NCI-H1105 (cell line): Measurements from ENCODE around the gene PRLH.

Experiments used
- DNase-seq: peaks from one replicate; lab custom pipeline; 2025; lab: John Stamatoyannopoulos, UW

Gene PRLH, protein sequence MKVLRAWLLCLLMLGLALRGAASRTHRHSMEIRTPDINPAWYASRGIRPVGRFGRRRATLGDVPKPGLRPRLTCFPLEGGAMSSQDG

GRCh38 chr2:237566401-237567235 is at the start of gene PRLH:
TSS of gene PRLH (plus strand) at chr2:237566574. CDS start at chr2:237566574, 0 bp downstream.
- no peak for DNase-seq

DNA sequence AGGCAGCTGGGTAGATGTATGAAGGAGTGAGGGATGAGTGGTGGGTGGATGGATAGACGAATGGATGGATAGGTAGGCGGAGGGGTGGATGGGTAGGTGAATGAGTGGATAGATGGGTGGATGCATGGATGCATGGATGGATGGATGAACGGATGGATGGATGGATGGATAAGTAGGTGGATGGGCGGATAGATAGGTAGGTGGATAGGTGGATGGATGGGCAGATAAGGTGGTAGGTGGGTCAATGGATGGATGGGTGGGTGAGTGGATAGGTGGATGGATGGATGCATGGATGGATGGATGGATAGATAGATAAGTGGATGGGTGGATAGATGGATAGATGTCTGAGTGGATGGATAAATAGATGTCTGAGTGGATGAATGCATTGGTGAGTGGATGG is 49.2 kb upstream of the PRLH start:
- no peak for DNase-seq

- no peak for DNase-seq
Measured at GRCh38 chr2:237517990-237518389, 48.4 kb upstream of the PRLH start.

DNA sequence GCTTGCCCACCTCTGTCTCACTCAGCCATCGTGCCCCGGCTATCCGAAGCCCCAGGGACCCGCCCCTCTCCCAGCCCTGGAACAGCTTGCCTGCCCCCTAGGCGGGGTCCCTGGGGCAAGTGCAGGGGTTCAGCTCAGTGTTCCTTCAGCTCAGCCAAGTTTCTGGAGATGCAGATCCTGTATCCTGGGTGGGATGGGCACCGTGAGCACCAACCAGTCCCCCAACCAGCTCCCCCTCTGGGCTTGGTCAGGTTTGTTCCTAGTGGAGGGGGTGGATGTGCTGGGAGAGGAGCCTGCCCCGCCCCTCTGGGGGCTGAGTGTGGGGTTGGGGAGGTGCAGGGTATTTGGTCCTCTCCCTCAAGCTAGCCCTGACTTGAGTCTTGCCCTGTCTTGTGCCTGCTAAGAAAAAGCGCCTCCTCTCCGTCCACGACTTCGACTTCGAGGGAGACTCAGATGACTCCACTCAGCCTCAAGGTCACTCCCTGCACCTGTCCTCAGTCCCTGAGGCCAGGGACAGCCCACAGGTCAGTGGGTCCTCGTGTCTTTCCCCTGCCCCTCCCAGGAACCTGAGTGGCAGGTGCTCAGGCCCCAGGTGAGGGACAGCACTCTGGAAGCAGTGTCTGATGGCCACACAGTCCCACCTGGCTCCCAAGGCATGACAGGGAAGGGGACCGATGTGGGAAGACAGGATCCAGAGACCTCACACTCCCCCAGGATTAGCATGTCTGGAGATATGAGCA is 46.7 kb upstream of the PRLH start:
- DNase-seq, result no peak

GRCh38 chr2:237520290-237520689 is 46.1 kb upstream of the PRLH start:
- DNase-seq, result no peak

GRCh38 chr2:237524631-237525030 is 41.7 kb upstream of the PRLH start:
- DNase-seq, result no peak

GRCh38 chr2:237525559-237526157 is 40.7 kb upstream of the PRLH start:
- DNase-seq, result no peak

GRCh38 chr2:237527233-237527632 is 39.1 kb upstream of the PRLH start:
- DNase-seq, result no peak

- DNase-seq, result no peak
Measured at GRCh38 chr2:237527766-237528165, 38.6 kb upstream of the PRLH start.

GRCh38 chr2:237529452-237530402 is 36.6 kb upstream of the PRLH start:
- DNase-seq, result no peak

- DNase-seq, result no peak
Measured at GRCh38 chr2:237530472-237531433, 35.6 kb upstream of the PRLH start.

DNA sequence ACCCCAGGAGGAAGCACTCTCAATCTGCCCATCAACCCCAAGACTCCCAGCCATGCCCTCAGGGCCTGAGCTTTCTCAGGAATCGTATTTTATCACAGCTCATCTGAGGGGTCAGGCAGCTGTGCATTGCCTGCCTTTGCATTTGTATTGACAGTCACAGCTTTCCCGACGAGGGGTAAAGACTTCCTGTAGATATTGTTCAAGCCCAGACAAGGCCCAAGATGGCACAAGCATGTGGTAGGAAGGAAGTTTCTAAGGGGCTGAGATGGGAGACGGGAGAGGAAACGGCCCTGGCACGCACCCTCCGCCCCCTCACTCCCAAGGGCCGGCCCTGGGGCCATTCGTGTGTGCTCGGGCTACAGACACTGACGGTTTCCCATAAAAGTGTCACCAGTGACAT is 34.2 kb upstream of the PRLH start:
- DNase-seq, result no peak

DNA sequence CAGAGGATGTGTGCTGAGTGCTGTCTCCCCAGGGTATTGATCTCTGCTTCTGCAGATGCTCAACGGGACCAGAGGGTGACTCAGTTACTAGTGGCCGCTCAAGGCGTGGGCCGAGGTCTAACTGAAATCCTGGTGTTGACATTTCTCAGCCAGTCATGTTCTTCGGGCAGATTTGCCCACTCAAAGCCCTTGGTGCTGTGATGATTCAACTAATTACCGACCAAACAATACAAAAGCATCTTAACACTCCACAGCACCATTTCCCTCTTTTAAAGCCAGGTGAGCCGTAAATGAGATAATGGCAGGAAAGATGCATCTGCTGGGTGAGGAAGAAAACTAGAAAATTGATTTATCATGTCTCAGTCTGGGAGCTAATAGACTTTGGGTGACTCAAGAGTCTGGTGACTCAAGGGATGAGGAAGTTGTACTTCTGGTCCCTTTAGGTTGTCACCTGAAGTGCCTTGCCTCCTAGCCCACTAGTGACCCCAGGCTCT is 32.7 kb upstream of the PRLH start:
- DNase-seq, result no peak

- no peak for DNase-seq
Measured at GRCh38 chr2:237534380-237534779, 32.0 kb upstream of the PRLH start.

- no peak for DNase-seq
Measured at GRCh38 chr2:237535385-237536082, 30.8 kb upstream of the PRLH start.

DNA sequence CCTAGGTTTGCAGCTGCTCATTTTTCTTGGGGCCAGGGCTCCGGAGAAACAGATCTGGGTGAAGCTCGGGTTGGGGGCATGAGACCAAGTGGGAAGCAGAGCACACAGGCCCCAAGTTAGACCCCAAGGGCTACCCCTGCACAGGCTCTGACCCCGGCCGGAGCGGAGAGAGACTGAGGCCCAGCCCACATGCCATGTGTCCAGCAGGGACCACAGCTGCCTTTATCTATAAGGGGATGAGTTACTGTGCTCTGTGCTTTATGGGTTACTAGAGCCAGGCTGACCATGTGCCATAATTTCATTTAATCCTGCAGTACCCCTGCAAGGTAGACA is 30.3 kb upstream of the PRLH start:
- DNase-seq, result no peak

GRCh38 chr2:237536617-237537016 is 29.8 kb upstream of the PRLH start:
- no peak for DNase-seq

DNA sequence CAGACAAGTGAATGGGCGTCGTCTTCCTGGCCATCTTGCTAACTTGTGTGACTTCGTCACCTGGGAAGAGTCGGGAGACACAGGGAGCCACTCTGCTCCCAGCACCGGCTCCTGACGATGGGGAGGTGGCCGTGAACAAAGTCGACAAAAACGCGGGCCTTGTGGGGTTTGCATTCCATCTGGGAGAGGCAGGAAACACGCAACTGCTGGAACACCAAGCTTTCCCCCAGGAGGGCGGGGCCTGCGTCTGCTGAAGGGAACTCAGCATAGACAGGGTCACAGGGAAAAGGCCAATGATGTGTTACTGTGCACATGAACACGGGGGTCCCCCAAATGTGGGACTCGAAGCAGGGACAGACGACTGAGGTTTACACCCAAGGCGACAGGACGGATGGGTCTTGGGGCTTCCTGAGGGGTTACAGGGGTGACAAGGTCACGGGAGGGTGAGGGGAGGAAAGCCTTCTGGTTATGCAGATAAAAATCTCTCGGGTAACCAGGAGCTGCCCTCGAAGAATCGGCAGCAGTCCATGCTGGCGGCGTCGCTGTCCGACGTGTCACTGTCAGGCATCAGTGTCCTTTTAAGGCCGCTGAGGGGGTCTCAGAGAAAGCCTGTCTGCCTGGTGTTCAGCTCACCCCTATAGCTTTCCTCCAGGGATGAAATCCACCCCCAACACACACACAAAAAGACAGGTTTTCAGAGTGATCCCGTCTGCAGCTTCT is 28.2 kb upstream of the PRLH start:
- no peak for DNase-seq

GRCh38 chr2:237538901-237539300 is 27.5 kb upstream of the PRLH start:
- no peak for DNase-seq
